GM19455 (cell line): ENCODE results near the gene ROPN1L.

Experiments
- ATAC-seq: cut with Tn5 transposase; IDR thresholded peaks from one replicate; pipeline ENCODE4 v1.9.1; 2021; ENCODE audit not compliant: unreplicated experiment

The ROPN1L gene

GRCh38 chr5:10457682-10458574, 16.2 kb downstream of the ROPN1L start:
- no peak for ATAC-seq

- ATAC-seq: no peak
Observed at GRCh38 chr5:10459080-10460055, 17.7 kb downstream of the ROPN1L start.

- ATAC-seq: no peak
Observed at GRCh38 chr5:10460252-10460906, 18.7 kb downstream of the ROPN1L start.

GRCh38 chr5:10461041-10461440, 19.4 kb downstream of the ROPN1L start:
- ATAC-seq: no peak

- ATAC-seq: no peak
Observed at GRCh38 chr5:10461904-10462555, 20.4 kb downstream of the ROPN1L start.

GRCh38 chr5:10463566-10463965, 21.9 kb downstream of the ROPN1L start:
- no peak for ATAC-seq

- no peak for ATAC-seq
Observed at GRCh38 chr5:10464173-10464572, 22.5 kb downstream of the ROPN1L start.

- ATAC-seq: no peak
Observed at GRCh38 chr5:10465726-10466125, 24.0 kb downstream of the ROPN1L start.

- no peak for ATAC-seq
Observed at GRCh38 chr5:10466446-10467073, 24.9 kb downstream of the ROPN1L start.

GRCh38 chr5:10467281-10468198, 25.9 kb downstream of the ROPN1L start:
- ATAC-seq: no peak

- ATAC-seq: no peak
Observed at GRCh38 chr5:10468256-10468655, 26.6 kb downstream of the ROPN1L start.

GRCh38 chr5:10469253-10470050, 27.8 kb downstream of the ROPN1L start:
- ATAC-seq: no peak

GRCh38 chr5:10470669-10471068, 29.0 kb downstream of the ROPN1L start:
- ATAC-seq: no peak

GRCh38 chr5:10471677-10472076, 30.0 kb downstream of the ROPN1L start:
- no peak for ATAC-seq

- ATAC-seq: no peak
Observed at GRCh38 chr5:10474521-10475075, 32.9 kb downstream of the ROPN1L start.

- ATAC-seq: no peak
Observed at GRCh38 chr5:10475931-10476676, 34.4 kb downstream of the ROPN1L start.

- ATAC-seq: no peak
Observed at GRCh38 chr5:10476878-10477277, 35.2 kb downstream of the ROPN1L start.
